Hematopoietic multipotent progenitor cell treated with erythropoietin and hydrocortisone succinate and interleukin-3 and kit ligand, for 8 days (in vitro differentiated cells): Measurements from ENCODE around the gene NKX6-2.
"Not testable (repeated sequence)": the region's sequence is repeated elsewhere in the genome, so short reads cannot be mapped to it uniquely, and the experiment has no call there.

ENCODE experiments used
- DNase-seq: peaks from one replicate; pipeline ENCODE4 v3.0.0-alpha.2; 2015

Gene NKX6-2

GRCh38 chr10:132752378-132752777, 33.6 kb downstream of the NKX6-2 start:
- DNase-seq: no peak

DNA sequence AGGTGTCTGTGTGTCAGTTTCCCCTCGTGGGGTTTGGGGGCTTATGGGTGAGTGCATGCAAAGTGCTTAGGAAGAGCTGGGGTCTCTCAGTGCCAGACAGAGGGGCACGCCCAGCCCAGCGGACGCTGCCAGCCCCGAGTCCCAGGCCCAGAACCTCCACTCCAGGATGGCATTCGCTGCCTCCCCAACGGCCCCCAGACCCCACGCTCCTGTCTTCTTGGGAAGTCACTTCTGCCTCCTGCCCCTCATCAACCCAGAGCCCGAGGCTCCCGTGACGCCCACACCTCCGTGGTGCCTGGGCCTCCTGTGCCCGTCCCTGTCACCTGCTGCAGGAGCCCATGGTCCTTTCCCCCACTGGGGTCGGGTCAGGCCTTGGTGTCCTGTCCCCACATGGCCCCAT, 35.0 kb downstream of the NKX6-2 start:
- no peak for DNase-seq

GRCh38 chr10:132749371-132749795, 36.6 kb downstream of the NKX6-2 start:
- no peak for DNase-seq

DNA sequence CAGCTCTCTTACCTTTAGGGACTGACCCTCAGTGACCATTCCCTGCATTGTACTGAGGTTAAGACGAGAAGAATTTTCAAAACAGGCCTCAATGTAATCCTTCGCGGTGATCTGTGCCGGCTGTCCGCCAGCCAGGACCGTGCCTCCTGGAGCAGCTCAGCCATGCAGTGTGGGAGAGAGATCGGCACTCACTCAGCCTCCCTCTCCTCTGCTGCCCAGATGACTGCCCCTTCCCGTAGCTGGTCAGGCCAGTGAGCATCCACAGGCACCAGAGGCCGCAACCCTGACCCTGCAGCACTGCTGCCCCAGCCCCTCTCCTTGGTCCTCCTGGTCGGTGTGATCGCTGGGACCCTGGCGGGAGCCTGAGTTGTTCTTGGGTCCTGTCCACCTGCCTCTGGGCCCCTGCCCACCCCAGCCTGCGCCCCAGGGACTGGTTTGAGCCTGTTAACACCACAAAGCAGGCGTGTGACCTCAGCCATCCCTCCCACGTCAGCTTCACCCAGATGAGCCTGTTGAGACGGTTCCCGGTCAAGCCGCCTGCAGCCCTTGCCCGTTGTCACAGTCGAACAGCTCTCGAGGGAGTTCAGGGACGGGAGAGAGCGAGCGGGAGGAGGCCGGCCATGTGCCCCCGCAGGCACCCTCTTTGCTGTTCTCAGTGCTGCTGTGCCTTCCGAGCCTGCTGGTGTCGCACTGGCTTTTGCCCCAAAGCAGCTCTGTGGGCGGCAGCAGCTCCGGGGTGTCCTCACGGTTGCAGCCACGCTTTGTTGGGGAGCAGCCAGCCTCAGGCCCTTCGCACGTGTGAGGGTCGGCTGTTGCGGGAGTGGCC, 37.2 kb downstream of the NKX6-2 start:
- no peak for DNase-seq

DNA sequence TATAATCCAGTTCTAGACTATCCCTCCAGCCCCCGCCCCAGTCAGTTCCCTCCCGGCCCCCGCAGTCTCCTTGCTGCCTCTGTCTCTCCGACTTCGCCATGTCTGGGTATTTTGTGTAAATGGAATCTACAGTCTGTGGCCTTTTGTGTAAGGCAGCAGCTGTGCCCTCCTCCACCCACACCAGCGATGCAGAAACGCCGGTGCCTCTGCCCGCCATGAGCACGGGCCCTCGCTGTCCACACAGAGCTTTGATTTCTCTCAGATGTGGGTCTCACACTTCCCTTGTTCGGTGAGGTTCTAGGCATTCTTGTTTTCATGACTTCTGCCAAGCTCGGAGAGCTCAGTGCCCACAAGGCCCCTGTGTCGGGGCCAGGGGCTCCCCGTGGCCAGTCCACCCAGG, 37.8 kb downstream of the NKX6-2 start:
- DNase-seq: no peak

GRCh38 chr10:132746801-132747625, 38.9 kb downstream of the NKX6-2 start:
- no peak for DNase-seq

GRCh38 chr10:132746386-132746785, 39.6 kb downstream of the NKX6-2 start:
- DNase-seq: no peak

GRCh38 chr10:132745971-132746370, 40.0 kb downstream of the NKX6-2 start:
- DNase-seq: no peak

DNA sequence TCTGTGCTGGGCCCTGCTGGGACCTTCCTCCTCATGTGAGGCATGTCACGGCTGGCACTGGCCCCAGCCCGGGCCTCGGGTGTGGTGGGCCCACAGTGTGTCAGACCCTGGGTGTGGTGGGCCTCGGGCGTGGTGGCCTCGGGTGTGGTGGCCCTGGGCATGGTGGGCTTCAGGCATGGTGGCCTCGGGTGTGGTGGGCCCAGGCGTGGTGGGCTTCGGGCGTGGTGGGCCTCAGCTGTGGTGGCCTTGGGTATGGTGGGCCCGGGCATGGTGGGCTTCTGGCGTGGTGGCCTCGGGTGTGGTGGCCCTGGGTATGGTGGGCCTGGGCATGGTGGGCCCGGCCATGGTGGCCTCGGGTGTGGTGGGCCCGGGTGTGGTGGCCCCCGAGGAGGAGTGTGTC, 40.4 kb downstream of the NKX6-2 start:
- DNase-seq: no peak

GRCh38 chr10:132744839-132745238, 41.1 kb downstream of the NKX6-2 start:
- no peak for DNase-seq

DNA sequence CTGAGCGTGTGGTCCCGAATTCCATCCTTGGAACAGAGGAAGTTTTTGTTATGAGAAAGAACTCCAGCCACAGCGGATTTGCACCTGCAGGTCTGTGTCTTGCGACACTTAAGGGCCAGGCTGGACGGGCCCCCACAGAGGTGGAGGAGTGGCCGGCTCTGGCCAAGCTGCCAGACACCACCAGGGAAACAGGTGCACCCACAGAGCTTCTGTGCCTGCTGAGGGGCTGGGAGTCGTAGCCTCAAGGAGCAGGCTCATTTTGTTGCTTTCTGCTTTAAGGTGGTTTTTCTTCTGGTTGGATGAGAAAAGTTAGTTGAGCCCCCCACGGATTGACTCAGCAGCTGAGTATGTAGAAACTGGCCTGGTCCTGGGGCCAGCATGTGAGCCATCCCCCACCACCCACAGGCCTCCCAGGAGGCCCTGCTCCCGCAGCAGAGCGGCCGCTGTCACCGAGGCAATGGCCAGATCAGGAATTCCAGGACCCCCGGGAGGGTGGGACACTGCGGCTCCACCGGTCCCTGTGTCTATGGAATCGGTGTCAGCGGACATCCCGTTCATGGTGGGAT, 41.9 kb downstream of the NKX6-2 start:
- no peak for DNase-seq

DNA sequence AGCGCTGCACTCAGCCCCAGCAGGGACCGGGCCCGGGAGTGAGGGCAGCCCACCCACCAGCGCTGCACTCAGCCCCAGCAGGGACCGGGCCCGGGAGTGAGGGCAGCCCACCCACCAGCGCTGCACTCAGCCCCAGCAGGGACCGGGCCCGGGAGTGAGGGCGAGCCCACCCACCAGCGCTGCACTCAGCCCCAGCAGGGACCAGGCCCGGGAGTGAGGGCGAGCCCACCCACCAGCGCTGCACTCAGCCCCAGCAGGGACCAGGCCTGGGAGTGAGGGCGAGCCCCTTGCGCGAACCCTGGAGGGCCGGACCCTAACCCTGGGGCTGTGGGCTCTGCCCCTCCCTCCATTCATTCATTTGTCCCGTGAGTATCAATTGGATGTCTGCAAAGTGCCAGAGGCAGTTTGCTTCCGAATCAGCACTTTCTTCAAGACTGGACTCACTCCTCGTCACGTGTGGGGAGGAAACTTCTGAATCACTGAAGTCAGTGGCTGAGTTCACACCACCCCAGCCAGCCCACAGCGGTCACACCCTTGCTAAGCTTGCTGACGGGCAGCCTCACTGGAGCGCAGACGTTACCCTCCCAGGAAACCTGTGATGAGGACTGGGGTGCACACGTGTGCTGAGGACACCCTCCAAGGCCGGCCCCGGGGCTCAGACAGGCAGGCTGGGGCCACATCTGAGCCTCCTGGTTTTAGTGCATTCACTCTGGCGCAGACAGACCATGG, 42.6 kb downstream of the NKX6-2 start:
- not testable (repeated sequence) for DNase-seq

DNA sequence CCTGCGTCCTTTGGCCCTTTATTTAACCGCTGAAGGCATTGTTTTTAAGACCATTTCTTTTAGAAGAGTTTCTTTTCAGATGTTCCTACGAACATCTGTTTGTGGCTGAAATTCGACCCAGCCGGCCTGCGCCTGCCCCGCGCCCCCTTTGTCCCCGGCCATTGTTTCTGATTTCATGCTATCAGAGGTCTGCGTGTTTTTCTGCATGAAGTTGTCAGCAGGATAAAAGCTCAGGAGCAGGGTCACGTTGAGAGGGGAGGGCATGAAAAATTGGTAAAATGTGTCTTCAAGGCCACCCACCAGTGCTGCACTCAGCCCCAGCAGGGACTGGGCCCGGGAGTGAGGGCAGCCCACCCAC, 43.1 kb downstream of the NKX6-2 start:
- DNase-seq: no peak

GRCh38 chr10:132742167-132742836, 43.6 kb downstream of the NKX6-2 start:
- no peak for DNase-seq

DNA sequence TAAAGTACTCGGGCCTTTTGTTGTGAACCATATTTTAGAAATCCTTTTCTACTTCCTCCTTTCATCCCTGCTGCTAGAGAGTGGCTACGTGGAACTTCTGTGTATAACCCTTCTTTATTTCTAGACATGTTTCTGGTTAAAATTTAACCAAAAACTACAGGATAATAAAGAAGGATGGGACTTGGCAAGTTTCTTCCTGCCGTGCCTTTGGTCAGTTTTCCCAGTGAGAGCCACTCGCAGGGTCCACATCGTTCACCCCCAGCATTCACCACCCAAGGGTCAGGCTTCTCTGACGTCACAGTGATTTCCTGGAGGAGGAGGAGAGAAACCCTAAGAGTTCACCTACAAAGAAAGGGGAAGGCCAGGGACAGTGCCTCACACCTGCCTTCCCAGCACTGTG, 45.4 kb downstream of the NKX6-2 start:
- DNase-seq: no peak

DNA sequence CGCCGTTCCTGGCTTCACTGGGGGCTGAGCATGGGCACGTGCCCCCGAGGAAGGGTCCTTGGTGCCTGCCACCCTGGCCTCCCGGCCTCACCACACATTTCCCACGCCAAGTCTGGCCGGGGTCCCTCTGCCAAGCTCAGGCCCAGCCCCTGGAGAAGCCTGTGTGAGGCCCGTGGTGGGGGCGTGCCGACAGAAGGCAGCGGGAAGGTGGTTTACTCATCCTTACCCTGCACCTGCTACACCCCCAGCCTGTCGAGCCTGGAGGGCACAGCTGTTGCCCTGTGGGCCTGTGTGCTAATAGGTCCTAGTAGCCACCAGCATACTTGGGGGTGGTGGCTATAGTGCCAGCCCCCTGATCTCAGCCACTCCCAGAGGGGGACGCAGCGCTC, 46.7 kb downstream of the NKX6-2 start:
- no peak for DNase-seq

DNA sequence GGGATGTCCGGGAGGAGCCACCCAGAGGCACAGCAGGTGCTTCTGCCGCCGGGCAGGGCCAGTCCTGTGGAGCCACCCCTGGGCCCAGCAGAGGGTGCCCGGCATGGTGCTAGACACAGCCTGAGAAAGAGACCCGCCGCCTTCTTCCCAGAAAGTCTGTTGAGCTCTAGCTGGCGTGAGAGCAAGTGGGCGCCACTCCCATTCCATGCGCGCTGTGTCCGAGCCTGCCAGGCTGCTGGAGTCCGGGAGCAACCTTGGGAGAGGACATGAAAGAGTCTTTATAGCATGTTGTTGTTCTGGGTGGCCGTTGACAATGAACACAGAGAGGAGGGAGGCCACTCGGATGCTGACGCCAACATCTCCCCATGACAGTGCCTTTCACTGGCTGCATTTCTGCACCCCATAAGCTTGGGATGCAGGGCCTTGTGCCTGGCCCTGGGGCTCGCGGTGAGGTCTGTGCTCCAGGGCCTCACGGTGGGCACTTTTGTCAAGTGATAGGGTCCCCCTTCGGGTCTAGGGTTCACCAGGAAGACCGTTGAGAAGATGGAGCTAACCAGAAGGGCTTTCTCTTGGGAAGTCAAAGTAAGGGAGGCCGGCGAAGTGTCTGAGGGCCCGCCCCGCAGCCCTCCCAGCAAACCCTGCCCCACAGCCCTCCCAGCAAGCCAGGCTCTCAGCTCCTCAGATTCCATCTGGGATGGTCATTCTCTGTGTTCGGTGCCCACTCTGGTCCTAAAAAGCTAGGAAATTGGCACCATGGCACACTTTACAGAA, 47.3 kb downstream of the NKX6-2 start:
- no peak for DNase-seq

DNA sequence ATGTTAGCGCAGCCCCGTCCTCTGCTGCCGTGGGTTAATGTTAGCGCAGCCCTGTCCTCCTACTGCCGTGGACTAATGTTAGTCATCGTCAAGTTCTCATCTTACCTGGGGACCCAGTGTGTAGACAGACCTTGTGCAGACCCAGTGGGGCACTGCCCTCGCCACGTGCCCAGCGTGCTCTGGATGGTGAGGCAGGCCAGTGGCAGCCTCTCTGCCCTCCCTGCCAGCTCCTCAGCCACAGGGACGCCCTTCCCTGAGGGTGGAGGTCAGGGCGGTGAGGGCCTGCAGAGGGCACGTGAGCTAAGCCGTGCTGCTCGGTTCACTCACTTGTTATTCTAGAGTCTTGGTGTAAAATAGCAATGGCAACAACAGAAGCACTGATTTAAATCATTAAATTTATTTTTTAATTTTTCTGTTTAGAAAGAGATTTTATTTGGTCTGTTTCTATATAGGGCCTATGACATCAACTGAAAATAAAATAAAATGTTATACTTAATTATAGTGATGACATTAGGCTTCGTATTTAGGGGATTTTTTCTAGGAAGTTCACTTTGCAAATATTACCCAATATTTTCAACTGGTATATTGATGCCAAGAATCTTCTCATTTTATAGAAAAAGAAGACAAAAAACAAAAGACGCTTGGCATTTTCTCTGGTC, 48.4 kb downstream of the NKX6-2 start:
- DNase-seq: no peak

DNA sequence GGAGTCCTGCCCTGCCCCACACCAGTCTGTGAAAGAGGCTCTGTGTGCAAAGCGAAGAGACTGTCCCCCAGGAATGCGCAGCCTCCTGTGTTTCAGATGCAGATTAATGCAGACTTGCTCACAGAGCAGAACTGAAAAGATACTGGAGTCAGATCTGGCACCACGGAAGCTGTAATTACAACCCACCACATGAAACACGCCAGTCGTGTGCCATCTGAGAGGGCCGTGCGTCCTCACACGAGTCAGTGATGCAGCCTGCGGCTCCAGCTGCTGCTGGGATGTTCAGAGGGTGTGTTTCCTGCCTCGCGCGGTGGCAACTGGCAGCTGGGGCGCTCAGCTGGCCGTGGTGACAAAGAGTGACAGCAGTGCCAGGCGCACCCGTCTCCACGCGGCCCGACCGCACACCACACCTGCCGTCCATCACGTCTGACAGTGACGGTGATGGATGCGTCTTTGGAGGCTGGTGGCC, 50.0 kb downstream of the NKX6-2 start:
- no peak for DNase-seq

DNA sequence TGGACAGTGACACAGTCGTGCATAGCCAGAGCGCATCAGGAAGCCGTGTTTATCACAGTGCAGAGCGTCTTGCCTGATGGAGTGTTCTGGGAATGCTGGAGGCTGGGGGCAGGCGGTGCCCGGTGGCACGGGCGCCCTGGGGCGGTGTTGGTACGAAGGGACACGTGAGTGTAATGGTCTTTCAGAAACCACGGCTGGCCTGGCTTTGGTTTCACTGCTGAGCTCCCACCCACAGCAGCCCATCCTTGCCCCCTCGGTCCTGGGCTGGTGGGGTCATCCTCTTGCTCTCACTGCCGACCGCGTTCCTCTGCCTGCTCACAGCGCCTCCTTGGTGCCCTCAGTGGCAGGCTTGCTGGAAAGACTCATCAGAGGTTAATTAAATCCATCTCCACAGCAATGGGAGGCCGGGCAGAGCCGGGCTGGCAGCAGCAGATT, 50.6 kb downstream of the NKX6-2 start:
- DNase-seq: no peak

DNA sequence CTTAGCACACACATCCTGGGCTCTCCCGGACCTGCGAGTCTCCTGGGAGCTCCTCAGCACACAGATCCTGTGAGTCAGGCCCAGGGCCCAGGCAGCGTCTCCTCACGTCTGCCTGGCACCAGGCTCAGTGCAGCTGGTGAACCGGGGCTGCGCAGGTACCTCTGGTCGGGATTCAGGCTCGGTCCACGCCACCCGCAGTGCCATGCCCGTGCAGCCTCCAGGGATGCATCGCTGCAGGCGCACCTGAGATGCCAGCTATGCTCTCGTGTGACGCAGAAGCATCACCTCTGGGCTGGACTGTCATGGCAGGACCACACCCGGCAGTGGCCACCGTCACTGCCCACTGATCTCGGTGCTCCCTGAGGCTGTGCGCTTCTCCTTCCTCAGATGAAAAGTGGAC, 52.0 kb downstream of the NKX6-2 start:
- no peak for DNase-seq
